Lower lobe of right lung (tissue), 2 donors: ENCODE results near the gene GALNTL6. TPM values are rescaled to one million over a fixed set of nuclear protein-coding genes. Genes with fewer than 3 reads are reported as not detected.
"Not testable (repeated sequence)": the region's sequence is repeated elsewhere in the genome, so short reads cannot be mapped to it uniquely, and the experiment has no call there.

ENCODE experiments used
- ATAC-seq, 2 donors: fragments of 200-7000 bp; cut with Tn5 transposase; one replicate each; pipeline ENCODE4 v1.9.1; 2020 to 2022; ENCODE audit warnings: mild to moderate bottlenecking in 2 of 2, moderate library complexity in 2 of 2
- DNase-seq: peaks from one replicate; pipeline ENCODE4 v3.0.0-alpha.2; 2020
- H3K27ac ChIP-seq: fragments of 200-600 bp; one replicate; pipeline ENCODE4 v1.8.0; 2022
- H3K27me3 ChIP-seq: fragments of 200-600 bp; one replicate; pipeline ENCODE4 v1.8.0; 2022; ENCODE audit warnings: low read depth
- H3K36me3 ChIP-seq: fragments of 200-600 bp; one replicate; pipeline ENCODE4 v1.8.0; 2022; ENCODE audit warnings: mild to moderate bottlenecking
- H3K4me1 ChIP-seq: fragments of 200-600 bp; one replicate; pipeline ENCODE4 v1.8.0; 2022
- H3K4me3 ChIP-seq: fragments of 200-600 bp; one replicate; pipeline ENCODE4 v1.8.0; 2022; ENCODE audit warnings: mild to moderate bottlenecking
- H3K9me3 ChIP-seq: fragments of 200-600 bp; one replicate; pipeline ENCODE4 v1.8.0; 2022
- intact Hi-C: fragments of 100-400 bp; cut with DNase I; formaldehyde crosslinking; loops from one replicate; pipeline ENCODE4 v1.11.0; 2022
- total RNA-seq: library from RNA; stranded (reverse); fragmentation: NEBNext Ultra II Directional; extraction: Animal tissue kit (Norgen Biotek cat#: 25700); gene quantifications from one replicate; pipeline ENCODE4 v1.2.1, GENCODE V29; 2021
- TF ChIP-seq, protein P1 (sequence below): fragments of 200-600 bp; IDR thresholded peaks from one replicate; pipeline ENCODE4 v1.8.0; 2022; ENCODE audit warnings: antibody characterized with exemption, mild to moderate bottlenecking
- donor health status: DM: no; HTN: yes; CAD: no; lungs with severe emphysema.

The GALNTL6 gene
- total RNA-seq, 1 donor from 2014 or later: not detected

DNA sequence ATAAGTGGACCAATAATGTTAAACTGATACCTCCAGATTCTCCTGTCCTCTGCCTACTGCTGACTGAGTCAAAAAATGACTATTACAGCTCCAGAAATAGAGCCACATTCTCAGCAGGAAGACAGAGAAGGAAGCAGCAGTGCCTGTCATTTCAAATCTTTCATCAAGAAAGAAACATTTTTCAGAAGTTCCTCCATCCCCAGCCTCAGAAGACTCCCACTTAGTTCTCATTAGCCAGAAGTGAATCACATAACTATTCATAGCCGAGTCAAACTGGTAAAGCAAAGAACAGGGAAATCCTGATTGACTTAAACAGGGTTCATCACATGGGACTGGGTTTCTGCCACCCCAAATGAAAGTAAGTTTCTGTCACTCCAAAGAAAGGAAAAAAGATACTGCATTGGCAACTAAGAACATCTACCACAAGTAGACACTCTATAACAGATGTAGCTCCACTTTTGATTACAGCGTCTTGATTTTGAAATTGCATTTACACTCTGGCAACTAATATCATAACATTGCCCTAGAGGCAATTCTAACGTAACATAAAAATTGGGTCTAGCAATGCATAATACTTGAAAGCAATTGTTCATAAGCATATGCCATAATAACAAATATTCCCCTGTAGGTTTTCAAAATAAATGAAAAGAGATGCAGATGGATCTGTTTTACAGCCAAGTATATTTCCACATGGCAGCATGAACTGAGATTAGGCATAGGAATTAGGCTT lies 599.8 kb downstream of the GALNTL6 start:
- H3K9me3 ChIP-seq: no peaks in the 10 kb centered on the region
- ATAC-seq (no peak), DNase-seq (no peak)
- H3K27ac ChIP-seq: no peak overlapping the region
- H3K4me1 ChIP-seq: no peaks in the 10 kb centered on the region
- H3K36me3 ChIP-seq: no peaks in the 10 kb centered on the region
- H3K27me3 ChIP-seq: no peaks in the 10 kb centered on the region
- intact Hi-C loops: no loop called here
- H3K4me3 ChIP-seq: no peak overlapping the region
- TF ChIP-seq, protein P1, sequence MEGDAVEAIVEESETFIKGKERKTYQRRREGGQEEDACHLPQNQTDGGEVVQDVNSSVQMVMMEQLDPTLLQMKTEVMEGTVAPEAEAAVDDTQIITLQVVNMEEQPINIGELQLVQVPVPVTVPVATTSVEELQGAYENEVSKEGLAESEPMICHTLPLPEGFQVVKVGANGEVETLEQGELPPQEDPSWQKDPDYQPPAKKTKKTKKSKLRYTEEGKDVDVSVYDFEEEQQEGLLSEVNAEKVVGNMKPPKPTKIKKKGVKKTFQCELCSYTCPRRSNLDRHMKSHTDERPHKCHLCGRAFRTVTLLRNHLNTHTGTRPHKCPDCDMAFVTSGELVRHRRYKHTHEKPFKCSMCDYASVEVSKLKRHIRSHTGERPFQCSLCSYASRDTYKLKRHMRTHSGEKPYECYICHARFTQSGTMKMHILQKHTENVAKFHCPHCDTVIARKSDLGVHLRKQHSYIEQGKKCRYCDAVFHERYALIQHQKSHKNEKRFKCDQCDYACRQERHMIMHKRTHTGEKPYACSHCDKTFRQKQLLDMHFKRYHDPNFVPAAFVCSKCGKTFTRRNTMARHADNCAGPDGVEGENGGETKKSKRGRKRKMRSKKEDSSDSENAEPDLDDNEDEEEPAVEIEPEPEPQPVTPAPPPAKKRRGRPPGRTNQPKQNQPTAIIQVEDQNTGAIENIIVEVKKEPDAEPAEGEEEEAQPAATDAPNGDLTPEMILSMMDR: no peak

DNA sequence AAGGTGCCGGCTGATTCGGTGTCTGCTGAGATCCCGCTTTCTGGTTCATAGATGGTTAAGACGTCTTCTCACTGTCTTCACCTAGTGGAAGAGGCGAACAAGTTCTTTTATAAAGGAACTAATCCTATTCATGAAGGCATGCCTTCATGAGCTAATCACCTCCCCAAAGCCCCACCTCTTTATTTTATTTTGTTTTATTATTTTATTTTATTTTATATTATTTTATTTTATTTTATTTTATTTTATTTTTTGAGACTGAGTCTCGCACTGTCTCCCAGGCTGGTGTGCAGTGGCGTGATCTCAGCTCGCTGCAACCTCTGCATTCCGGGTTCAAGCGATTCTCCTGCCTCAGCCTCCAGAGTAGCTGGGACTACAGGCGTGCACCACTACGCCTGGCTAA lies 615.8 kb downstream of the GALNTL6 start:
- H3K27me3 ChIP-seq, H3K27ac ChIP-seq, intact Hi-C loops, H3K4me1 ChIP-seq, H3K36me3 ChIP-seq, H3K9me3 ChIP-seq, H3K4me3 ChIP-seq, ATAC-seq, DNase-seq: not testable (repeated sequence)

DNA sequence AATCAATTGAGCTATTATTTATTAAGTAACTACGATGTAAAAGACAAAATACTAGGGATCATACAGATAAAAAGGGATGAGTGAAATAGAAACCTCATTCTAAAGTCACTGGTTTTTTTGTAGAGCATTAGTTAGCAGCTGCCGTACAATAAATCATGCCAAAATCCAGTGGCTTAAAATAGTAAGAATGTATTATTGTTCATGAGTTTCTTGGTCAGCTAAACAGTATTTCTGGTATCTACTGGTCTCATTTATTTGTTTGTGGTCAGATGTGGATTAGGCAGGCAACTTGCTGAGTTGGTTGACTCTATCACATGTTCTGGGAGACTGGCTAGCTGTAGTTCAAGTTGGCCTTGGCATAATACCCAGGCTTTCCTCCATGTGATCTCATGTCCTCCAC lies 667.3 kb downstream of the GALNTL6 start:
- no peaks in the 10 kb centered on the region for H3K4me1 ChIP-seq
- no peaks in the 10 kb centered on the region for H3K36me3 ChIP-seq
- H3K9me3 ChIP-seq: no peaks in the 10 kb centered on the region
- TF ChIP-seq, protein P1: no peak
- H3K4me3 ChIP-seq: no peak overlapping the region
- intact Hi-C loops: no loop called here
- no peaks in the 10 kb centered on the region for H3K27me3 ChIP-seq
- DNase-seq (no peak), ATAC-seq (no peak)
- no peak overlapping the region for H3K27ac ChIP-seq

DNA sequence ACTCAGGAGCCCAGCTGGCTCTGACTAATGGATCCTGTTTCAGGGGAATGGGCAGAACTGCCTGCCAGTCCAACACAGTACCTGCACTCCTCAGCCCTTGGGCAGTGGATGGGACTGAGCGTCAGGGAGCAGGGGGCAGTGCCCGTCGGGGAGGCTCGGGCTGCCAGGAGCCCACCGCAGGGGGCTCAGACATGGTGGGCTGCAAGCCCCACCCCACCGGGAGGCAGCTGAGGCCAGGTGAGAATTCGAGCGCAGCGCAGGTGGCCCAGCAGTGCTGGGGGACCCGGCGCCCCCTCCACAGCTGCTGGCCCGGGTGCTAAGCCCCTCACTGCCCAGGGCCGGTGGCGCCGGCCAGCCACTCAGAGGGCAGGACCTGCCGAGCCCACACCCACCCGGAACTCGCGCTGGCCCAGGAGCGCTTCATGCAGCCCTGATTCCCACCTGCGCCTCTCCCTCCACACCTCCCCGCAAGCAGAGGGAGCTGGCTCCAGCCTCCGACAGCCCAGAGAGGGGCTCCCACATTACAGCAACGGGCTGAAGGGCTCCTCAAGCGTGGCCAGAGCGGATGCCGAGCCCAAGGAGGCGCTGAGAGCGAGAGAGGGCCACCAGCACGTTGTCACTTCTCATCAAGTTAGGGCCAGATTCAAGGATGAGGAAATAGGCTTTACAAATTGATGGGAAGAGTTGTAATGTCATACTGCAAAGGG lies 668.8 kb downstream of the GALNTL6 start:
- intact Hi-C loops: no loop called here
- ATAC-seq: peak in 1 of 2 donors; percentile 41
- TF ChIP-seq, protein P1: no peak
- Histone ChIP-seq H3K4me1 (no peaks in the 10 kb centered on the region), H3K4me3 (no peak overlapping the region), H3K27ac (no peak overlapping the region), H3K27me3 (no peaks in the 10 kb centered on the region), H3K9me3 (no peaks in the 10 kb centered on the region), H3K36me3 (no peaks in the 10 kb centered on the region)
- DNase-seq: no peak

DNA sequence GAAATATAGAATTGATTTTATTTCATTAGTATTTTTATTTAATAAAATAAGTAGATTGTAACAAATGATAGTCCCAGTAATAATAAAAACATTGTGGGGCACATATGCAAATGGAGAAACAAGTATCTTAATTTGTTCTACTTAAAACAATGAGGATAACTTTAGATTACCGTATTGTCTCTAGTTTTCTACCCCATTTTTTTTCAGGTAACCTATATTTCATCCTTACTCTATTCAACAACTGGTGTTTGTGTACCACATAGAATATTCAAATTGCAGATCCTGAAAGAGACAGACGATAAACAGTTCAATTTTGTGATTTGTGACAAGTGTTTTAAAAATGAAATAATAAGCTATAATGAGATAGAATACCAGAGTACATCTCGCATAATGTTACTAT lies 671.8 kb downstream of the GALNTL6 start:
- H3K36me3 ChIP-seq: no peaks in the 10 kb centered on the region
- no peak overlapping the region for H3K4me3 ChIP-seq
- no peaks in the 10 kb centered on the region for H3K27me3 ChIP-seq
- ATAC-seq (no peak), DNase-seq (no peak)
- H3K4me1 ChIP-seq: no peaks in the 10 kb centered on the region
- intact Hi-C loops: no loop called here
- no peak overlapping the region for H3K27ac ChIP-seq
- H3K9me3 ChIP-seq: no peaks in the 10 kb centered on the region
- TF ChIP-seq, protein P1: no peak

DNA sequence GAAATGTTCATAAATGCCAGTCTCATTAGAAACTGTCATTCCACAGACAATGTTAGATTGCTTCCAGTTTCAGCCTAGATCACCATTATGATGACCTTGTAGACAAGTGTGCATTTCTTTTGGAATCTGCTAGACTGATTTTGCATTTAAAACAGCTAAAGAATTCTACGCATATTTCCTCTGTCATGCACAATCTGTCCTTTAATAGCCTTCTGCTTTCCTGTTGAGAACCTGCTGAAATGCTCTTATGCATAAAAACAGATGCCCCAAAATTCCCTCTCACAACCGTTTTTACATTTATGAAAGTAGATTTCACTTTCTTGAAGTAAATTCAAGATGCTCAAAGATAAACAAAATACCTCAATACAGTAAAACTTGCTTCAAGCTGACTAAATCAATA lies 673.3 kb downstream of the GALNTL6 start:
- intact Hi-C loops: no loop called here
- no peaks in the 10 kb centered on the region for H3K36me3 ChIP-seq
- ATAC-seq (no peak), DNase-seq (no peak)
- H3K4me1 ChIP-seq: no peaks in the 10 kb centered on the region
- H3K9me3 ChIP-seq: no peaks in the 10 kb centered on the region
- H3K4me3 ChIP-seq: no peak overlapping the region
- no peaks in the 10 kb centered on the region for H3K27me3 ChIP-seq
- TF ChIP-seq, protein P1: no peak
- no peak overlapping the region for H3K27ac ChIP-seq
